LHCN-M2 (cell line): ENCODE results near the gene SMYD3. TPM values are rescaled to one million over a fixed set of nuclear protein-coding genes. Genes with fewer than 3 reads are reported as not detected.
A peak's percentile ranks its signal among the peaks of the same experiment; 100 is the strongest.

ENCODE experiments used
- DNase-seq: peaks from one replicate; pipeline ENCODE4 v3.0.0-alpha.2; 2012; ENCODE audit warnings: low read depth
- total RNA-seq: library from RNA; depleted of rRNA; stranded (reverse); fragments of >200 nt; gene quantifications from 2 replicates; pipeline ENCODE4 v1.2.3, GENCODE V29; 2014

The SMYD3 gene
- total RNA-seq, 1 experiment from 2014 or later: 34.0 TPM

- no peak for DNase-seq
These were observed 8.4 kb upstream of the SMYD3 start for GRCh38 chr1:246515390-246516005.

- DNase-seq: no peak
These were observed 6.7 kb upstream of the SMYD3 start for GRCh38 chr1:246513619-246514343.

- DNase-seq: no peak
These were observed 6.0 kb upstream of the SMYD3 start for GRCh38 chr1:246513041-246513440.

- no peak for DNase-seq
These were observed 5.6 kb upstream of the SMYD3 start for GRCh38 chr1:246512635-246513034.

GRCh38 chr1:246512230-246512629 lies 5.2 kb upstream of the SMYD3 start:
- no peak for DNase-seq

GRCh38 chr1:246511203-246511602 lies 4.1 kb upstream of the SMYD3 start:
- no peak for DNase-seq

GRCh38 chr1:246510147-246511030 lies 3.3 kb upstream of the SMYD3 start:
- no peak for DNase-seq

GRCh38 chr1:246508897-246509688 lies 2.0 kb upstream of the SMYD3 start:
- DNase-seq: no peak

- DNase-seq: no peak
These were observed 759 bp downstream of the SMYD3 start for GRCh38 chr1:246506367-246506673.

GRCh38 chr1:246503341-246503740 lies 3.7 kb downstream of the SMYD3 start:
- peak; percentile 46 for DNase-seq

- peak; percentile 68 for DNase-seq
These were observed 9.7 kb downstream of the SMYD3 start for GRCh38 chr1:246497331-246497915.

GRCh38 chr1:246492611-246493245 lies 14.4 kb downstream of the SMYD3 start:
- peak; percentile 73 for DNase-seq

GRCh38 chr1:246491551-246492053 lies 15.5 kb downstream of the SMYD3 start:
- DNase-seq: no peak

- DNase-seq: no peak
These were observed 18.4 kb downstream of the SMYD3 start for GRCh38 chr1:246488674-246489073.

GRCh38 chr1:246483569-246483933 lies 23.5 kb downstream of the SMYD3 start:
- no peak for DNase-seq

- DNase-seq: no peak
These were observed 24.1 kb downstream of the SMYD3 start for GRCh38 chr1:246482805-246483568.

- no peak for DNase-seq
These were observed 28.0 kb downstream of the SMYD3 start for GRCh38 chr1:246479061-246479460.

GRCh38 chr1:246477634-246478033 lies 29.4 kb downstream of the SMYD3 start:
- DNase-seq: no peak

GRCh38 chr1:246476771-246477170 lies 30.3 kb downstream of the SMYD3 start:
- no peak for DNase-seq

- DNase-seq: no peak
These were observed 35.4 kb downstream of the SMYD3 start for GRCh38 chr1:246471688-246472087.
